Measurements from ENCODE around the gene CPNE9. TPM values are rescaled to one million over a fixed set of nuclear protein-coding genes. Genes with fewer than 3 reads are reported as not detected.

The CPNE9 gene
- total and polyA plus RNA-seq, 8 donors = 0.15 to 0.40 (median 0.25) TPM; not detected in 2

DNA sequence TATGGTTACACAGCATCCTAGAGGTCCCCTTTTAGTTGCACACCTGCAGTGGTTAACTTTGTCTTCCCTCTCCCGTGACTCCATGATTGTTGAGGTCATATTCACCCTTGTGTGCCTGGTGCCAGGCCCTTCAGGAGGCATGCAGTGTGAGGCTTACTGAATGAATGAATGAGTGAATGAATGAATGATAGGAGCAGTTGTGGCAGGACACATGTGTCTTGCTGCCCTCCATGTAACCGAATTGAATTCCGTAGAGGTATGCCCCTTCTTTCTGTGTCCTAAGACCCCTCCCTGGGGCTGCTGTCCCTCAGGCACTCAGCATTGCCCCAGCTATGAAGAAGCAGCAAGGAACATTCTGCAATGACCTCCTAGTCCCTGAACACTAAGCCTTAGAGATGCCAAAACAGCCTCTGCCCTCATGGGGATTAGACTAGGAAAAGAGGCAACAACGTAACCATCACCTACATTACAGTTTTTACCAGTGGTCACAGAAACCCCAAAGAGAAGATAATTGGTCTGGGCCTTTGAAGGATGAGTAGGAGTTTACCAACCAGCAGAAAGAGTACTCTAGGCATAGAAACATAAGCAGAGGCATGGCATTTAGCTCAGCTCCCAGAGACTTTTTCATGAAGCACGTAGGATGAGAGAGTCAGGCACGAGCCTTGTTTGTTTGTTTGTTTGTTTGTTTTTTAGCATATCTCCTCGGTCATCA, 22.5 kb upstream of the CPNE9 start:
- intact Hi-C loops (cut with DNase I) = no loop called here
- H3K9me3 ChIP-seq = no peaks in the 10 kb centered on the region
- no peak overlapping the region for H3K4me3 ChIP-seq
- H3K27me3 ChIP-seq = no peaks in the 10 kb centered on the region
- no peak for ATAC-seq
- H3K36me3 ChIP-seq = peaks cover 0 to 100% of the 10 kb centered on the region in 2 donors
- H3K4me1 ChIP-seq = no peaks in the 10 kb centered on the region
- no peak overlapping the region for H3K27ac ChIP-seq
- TF ChIP-seq, protein P1, sequence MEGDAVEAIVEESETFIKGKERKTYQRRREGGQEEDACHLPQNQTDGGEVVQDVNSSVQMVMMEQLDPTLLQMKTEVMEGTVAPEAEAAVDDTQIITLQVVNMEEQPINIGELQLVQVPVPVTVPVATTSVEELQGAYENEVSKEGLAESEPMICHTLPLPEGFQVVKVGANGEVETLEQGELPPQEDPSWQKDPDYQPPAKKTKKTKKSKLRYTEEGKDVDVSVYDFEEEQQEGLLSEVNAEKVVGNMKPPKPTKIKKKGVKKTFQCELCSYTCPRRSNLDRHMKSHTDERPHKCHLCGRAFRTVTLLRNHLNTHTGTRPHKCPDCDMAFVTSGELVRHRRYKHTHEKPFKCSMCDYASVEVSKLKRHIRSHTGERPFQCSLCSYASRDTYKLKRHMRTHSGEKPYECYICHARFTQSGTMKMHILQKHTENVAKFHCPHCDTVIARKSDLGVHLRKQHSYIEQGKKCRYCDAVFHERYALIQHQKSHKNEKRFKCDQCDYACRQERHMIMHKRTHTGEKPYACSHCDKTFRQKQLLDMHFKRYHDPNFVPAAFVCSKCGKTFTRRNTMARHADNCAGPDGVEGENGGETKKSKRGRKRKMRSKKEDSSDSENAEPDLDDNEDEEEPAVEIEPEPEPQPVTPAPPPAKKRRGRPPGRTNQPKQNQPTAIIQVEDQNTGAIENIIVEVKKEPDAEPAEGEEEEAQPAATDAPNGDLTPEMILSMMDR (IDR thresholded peaks at IDR 0.05) = no peak
- no peak for DNase-seq

DNA sequence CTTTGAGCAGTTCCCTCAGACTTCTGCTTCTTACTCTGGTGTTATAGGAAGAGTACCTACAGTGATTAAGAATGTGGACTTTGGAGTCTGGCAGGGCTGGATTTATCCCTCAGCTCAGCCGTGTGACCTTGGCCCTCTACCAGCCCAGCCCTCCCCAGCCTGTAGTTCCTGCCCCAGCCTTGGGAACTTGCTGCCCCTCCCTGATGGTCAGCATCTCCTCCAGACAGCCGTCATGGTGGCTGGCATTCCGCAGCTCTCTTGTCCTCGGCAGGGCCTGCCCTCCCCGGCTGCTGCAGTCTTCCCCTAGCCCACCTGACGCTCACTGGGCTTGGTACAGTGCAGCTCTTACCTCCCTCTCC, 21.9 kb upstream of the CPNE9 start:
- DNase-seq = no peak
- H3K4me3 ChIP-seq = no peak overlapping the region
- H3K27ac ChIP-seq = no peak overlapping the region
- no peaks in the 10 kb centered on the region for H3K9me3 ChIP-seq
- no peaks in the 10 kb centered on the region for H3K27me3 ChIP-seq
- H3K36me3 ChIP-seq = peaks cover 0 to 100% of the 10 kb centered on the region in 2 donors
- no peaks in the 10 kb centered on the region for H3K4me1 ChIP-seq
- ATAC-seq = peak; percentile 27
- intact Hi-C loops (cut with DNase I) = no loop called here
- TF ChIP-seq, protein P1 (IDR thresholded peaks at IDR 0.05) = no peak

- Histone ChIP-seq H3K36me3 (peaks cover 0 to 100% of the 10 kb centered on the region in 2 donors), H3K27ac (no peak overlapping the region), H3K4me1 (no peaks in the 10 kb centered on the region), H3K9me3 (no peaks in the 10 kb centered on the region), H3K27me3 (no peaks in the 10 kb centered on the region), H3K4me3 (no peak overlapping the region)
- DNase-seq (no peak), ATAC-seq (peak; percentile 41)
- TF ChIP-seq, protein P1 (IDR thresholded peaks at IDR 0.05) = no peak
- intact Hi-C loops (cut with DNase I) = no loop called here
These were observed 21.5 kb upstream of the CPNE9 start for GRCh38 chr3:9682096-9682495.

GRCh38 chr3:9683426-9683825, 20.2 kb upstream of the CPNE9 start:
- Histone ChIP-seq H3K9me3 (no peaks in the 10 kb centered on the region), H3K4me3 (no peak overlapping the region), H3K27ac (no peak overlapping the region), H3K36me3 (peaks cover 0 to 100% of the 10 kb centered on the region in 2 donors), H3K27me3 (no peaks in the 10 kb centered on the region), H3K4me1 (no peaks in the 10 kb centered on the region)
- intact Hi-C loops (cut with DNase I) = no loop called here
- TF ChIP-seq, protein P1 (IDR thresholded peaks at IDR 0.05) = no peak
- ATAC-seq (no peak), DNase-seq (no peak)

GRCh38 chr3:9685216-9686049, 18.2 kb upstream of the CPNE9 start:
- H3K9me3 ChIP-seq = no peaks in the 10 kb centered on the region
- H3K36me3 ChIP-seq = peaks cover 0 to 100% of the 10 kb centered on the region in 2 donors
- no peak for ATAC-seq
- no peaks in the 10 kb centered on the region for H3K4me1 ChIP-seq
- intact Hi-C loops (cut with DNase I) = no loop called here
- no peak overlapping the region for H3K4me3 ChIP-seq
- TF ChIP-seq, protein P1 (IDR thresholded peaks at IDR 0.05) = no peak
- DNase-seq = no peak
- H3K27ac ChIP-seq = no peak overlapping the region
- no peaks in the 10 kb centered on the region for H3K27me3 ChIP-seq
